ENCODE data around the gene SERTAD1.

GRCh38 chr19:40413291-40413845 lies 12.4 kb downstream of the SERTAD1 start, which contains the start of gene PRX:
- TF ChIP-seq CTCF (IDR thresholded peaks at IDR 0.05; ENCODE audit: insufficient read depth, low read length, poor library complexity, severe bottlenecking) = no peak
- TF ChIP-seq EZH2phosphoT487 (conservative IDR thresholded peaks at IDR 0.05; ENCODE audit: low read length) = no peak

Measured in SU-DHL-6 (cell line).